HCEC 1CT (cell line): Measurements from ENCODE around the gene XPO6.
"Not testable (repeated sequence)": the region's sequence is repeated elsewhere in the genome, so short reads cannot be mapped to it uniquely, and the experiment has no call there.

Experiments used
- DNase-seq: peaks from one replicate; pipeline ENCODE4 v3.0.0-alpha.2; 2017

The XPO6 gene

GRCh38 chr16:28149011-28149888, 62.5 kb downstream of the XPO6 start:
- DNase-seq = no peak

DNA sequence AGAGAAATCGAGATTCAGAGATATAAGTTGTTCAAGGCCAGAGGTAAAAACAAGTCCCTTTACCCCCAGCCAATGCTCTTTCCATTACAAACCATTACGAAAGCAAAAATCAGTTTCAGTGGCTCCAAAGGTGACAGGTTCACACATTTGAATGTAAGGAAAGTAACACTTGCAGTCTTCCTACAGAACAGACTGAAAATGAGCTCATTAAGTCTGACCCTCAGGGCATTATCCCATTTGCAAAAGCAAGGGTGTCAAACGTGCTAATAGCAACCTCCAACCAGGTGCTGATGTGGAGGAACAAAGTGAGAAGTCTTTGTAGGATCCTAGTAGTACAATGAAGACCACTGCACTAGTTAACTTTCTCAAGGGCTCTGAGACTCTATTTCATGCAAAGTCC, 65.2 kb downstream of the XPO6 start:
- DNase-seq = no peak

DNA sequence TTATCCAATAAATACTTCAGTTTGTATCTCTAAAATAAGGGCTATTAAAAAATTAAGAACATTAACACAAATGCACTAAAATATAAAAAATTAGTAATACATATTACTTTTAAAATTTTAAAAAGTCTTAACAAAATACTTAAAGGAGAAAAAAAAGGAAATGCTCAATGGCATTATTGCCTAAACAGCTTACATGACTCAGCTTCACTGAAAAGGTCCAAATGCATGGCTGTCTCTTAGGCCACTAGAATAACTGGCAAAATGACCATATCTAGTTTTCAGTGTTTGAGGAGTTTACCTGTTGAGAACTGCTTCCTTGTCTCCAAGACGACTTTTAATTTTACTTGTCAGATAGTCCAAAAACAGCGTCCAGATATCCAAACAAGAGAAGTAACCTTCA, 66.0 kb downstream of the XPO6 start:
- no peak for DNase-seq

- no peak for DNase-seq
Measured at GRCh38 chr16:28140788-28141618, 70.8 kb downstream of the XPO6 start.

GRCh38 chr16:28139530-28139929, 72.2 kb downstream of the XPO6 start:
- DNase-seq = no peak

DNA sequence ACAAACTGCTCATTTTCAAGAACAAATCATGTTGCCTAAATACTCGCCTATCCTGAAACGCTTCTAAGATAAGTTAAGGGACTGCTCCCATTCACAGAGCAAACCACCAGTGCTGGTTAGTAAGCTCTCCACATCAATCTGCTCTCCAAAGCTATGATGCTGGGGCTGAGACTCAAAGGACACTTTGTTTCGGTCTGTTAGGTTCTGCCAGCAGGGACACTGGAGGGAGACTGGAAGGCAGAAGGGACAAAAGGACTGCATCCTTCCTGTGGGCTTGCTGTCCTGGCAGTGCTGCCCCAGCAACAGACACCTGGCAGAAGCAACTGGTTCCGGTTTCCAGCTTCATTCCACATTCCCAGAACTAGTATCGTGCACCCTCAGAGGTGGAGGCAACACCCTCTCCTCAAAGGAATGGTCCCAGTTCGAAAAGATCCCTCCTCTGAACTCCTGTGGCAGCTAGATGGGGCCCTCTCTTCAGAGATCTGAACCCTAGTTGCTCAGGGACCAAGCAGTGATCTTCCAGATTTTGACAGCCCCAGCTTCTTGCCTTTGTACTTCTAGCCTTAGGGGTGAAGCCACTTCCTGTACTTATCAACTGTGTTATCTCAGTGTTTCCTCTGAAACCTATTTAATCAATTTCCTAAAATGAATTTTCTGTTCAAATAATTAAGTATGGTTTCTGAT, 74.9 kb downstream of the XPO6 start:
- no peak for DNase-seq

DNA sequence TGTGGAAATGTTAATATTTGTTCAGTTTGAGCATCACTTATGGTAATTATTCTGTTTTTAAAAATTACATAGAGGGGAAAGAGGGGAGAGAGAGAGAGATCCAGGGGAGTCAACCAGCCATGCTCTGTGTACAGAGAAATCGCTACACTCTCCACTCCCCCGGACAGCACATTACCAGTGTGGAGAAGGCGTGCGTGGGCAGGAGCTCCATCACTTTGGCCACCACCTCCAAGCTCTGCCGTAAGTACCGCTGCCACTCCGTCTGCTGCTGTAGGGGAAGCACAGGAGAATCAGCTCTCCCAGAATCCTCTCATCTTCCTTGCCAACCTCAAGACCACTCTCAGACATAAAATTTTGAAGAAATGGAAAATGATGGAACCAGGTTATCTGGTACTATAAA, 78.1 kb downstream of the XPO6 start:
- DNase-seq = no peak

DNA sequence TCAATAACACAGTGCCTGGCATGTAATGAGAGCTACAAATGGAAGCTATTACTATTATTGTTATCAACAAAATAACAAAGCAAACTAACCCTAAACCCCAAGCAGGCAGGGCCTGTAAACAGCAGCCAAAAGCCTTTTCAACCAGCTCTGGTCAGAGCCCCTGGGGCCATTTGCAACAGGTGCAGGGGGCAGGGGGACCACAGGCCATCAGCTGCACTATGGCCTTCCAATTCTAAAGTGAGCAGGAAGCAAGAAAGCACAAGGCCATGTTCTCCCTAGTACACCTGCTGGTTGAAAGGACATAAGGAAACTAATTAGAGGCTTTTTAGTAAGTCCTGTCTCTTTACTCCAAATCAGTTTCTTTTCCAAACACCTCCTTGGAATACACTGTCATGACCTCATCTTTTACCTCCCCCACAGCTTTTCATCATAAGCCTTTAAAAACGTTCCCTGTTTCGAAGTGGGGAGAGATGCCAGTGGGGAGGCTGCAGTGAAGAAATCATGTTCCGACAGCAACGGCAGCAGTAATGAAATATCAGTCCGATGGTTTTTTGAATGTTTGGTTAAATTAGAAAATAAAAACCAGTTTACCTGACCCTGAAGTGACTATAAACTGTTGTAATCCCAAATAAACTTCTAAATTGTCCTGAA, 79.9 kb downstream of the XPO6 start:
- DNase-seq = no peak

- no peak for DNase-seq
Measured at GRCh38 chr16:28131181-28131580, 80.6 kb downstream of the XPO6 start.

GRCh38 chr16:28130099-28131088, 81.4 kb downstream of the XPO6 start:
- DNase-seq = no peak

DNA sequence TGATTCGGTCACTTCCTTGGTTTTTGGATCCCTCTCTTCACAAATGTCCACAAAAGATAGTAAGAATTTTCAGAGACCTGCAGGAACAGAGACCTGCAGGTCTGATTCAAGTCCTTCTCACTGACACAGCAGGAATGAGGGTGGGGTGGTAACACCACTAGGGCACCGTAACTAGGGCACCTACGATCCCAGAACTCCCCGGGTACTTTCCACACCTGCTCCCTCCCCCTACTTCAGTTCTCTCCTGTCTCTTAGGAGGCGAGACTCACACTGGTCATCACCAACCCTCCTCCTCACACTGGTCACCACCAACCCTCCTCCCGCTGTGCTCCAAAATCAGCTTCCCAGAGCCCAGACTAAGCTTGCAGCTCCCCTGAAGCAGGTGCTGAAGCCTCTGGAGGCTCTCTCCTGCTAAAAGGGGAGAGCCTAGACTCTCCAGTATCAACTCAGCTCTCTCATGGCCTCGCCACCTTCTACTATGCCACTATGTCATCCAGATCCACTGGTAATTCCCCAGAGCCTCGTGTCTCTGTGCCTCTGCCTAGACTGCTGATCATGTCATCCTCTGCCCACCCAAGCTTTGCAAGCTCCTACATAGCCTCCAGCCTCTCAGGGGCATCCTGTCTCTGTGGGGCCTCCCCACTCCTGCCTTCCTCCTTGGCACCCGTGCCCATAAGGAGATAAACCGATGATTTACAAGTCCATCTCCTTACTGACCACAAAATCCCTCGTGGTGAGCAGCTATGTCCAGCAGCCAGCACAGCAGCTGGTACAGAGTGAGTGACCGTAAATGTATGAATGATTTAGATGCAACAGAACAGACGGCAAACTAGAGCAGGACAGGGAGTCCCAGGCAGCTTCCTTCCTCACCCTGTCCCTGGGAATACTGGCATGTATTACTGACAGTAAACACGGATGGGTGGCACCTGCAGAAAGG, 84.8 kb downstream of the XPO6 start:
- DNase-seq = no peak

GRCh38 chr16:28125592-28125991, 86.2 kb downstream of the XPO6 start:
- no peak for DNase-seq

GRCh38 chr16:28121527-28121926, 90.2 kb downstream of the XPO6 start:
- DNase-seq = no peak

GRCh38 chr16:28120754-28121153, 91.0 kb downstream of the XPO6 start:
- DNase-seq = no peak

DNA sequence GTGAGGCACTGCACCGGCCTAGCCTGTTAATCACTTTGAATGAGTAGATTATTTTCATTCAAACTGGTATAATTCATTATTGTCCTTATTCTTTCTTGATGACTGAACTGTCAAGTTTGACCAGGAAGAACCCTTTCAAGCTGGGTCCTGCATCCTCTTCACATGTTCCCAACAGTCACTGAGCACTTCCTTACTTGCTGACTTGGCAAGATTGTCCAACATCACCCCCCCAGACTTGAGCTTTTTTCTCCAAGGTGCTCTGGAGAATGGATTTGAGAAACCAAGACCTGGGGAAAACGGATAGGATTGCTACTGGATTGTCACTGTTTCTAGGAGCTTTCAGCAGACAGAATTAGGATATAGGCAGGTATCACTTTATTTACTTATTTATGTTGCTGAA, 93.1 kb downstream of the XPO6 start:
- no peak for DNase-seq

DNA sequence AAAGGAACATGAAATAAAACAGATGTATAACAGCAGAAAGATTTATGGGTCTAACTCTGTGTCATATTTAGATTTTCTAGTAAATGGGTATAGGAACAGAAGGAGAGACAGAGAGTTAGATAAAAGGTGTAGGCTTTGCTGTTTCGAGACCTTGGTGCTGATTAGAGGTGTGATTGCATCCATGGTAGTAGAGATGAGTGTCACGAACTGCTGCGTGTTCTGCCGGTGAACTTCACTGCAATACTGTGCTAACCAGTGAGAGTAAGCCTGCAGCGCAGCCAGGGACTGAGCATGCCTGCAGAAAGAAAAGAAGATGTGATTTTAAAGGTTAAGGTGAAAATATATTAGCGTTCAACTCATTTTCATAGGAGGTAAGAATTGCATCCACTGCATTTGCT, 94.6 kb downstream of the XPO6 start:
- no peak for DNase-seq

DNA sequence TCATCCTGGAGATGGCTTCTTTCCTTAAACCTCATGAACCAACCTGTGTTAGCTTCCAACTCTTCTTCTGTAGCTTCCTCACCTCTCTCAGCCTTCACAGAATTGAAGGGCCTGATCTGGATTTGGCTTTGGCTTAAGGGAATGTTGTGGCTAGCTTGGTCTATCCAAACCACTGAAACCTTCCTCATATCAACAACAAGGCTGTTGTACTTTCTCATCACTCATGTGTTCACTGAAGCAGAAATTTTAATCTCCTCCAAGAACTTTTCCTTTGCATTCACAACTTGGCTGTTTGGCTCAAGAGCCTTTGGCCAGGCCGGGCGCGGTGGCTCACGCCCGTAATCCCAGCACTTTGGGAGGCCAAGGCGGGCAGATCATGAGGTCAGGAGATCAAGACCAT, 95.9 kb downstream of the XPO6 start:
- not testable (repeated sequence) for DNase-seq

GRCh38 chr16:28112908-28113307, 98.9 kb downstream of the XPO6 start:
- DNase-seq = no peak

- DNase-seq = no peak
Measured at GRCh38 chr16:28110977-28111376, 100.8 kb downstream of the XPO6 start.

- DNase-seq = no peak
Measured at GRCh38 chr16:28110479-28110878, 101.3 kb downstream of the XPO6 start.

DNA sequence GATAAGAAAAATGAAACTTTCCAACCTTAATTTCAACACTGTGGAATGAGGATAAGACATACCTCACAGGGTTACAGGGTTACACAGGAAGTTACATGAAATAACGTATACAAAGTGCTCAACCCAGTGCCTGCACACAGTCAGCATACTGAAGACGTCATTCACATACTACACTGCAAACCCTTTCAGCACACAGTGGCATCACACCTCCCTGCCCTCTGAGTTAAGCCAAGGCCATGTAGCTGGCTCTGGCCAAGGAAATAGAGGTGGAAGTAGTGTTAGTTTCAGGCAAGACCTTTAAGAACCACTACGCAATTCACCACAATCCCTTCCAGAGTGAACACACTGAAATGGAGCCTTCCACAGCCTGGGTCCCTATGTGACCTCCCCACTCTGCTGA, 101.7 kb downstream of the XPO6 start:
- DNase-seq = no peak
